H9 (cell line): Measurements from ENCODE around the gene CNTD1. TPM values are rescaled to one million over a fixed set of nuclear protein-coding genes. Genes with fewer than 3 reads are reported as not detected.

ENCODE experiments used
- DNase-seq: peaks from one replicate; pipeline ENCODE4 v3.0.0-alpha.2; 2017
- H2AFZ ChIP-seq: one replicate; pipeline ENCODE4 v1.6.1; 2013; ENCODE audit warnings: mild to moderate bottlenecking, low read length, control low read depth, moderate library complexity
- H2AK5ac ChIP-seq: 2 replicates; pipeline ENCODE4 v1.6.1; 2013; ENCODE audit warnings: low read length, control low read depth, mixed read lengths; ENCODE audit not compliant: insufficient read length
- H2BK120ac ChIP-seq: one replicate; pipeline ENCODE4 v1.6.1; 2013; ENCODE audit warnings: low read depth, mild to moderate bottlenecking, low read length, control low read depth, inconsistent platforms; ENCODE audit not compliant: poor library complexity, severe bottlenecking
- H2BK12ac ChIP-seq: 2 replicates; pipeline ENCODE4 v1.6.1; 2013; ENCODE audit warnings: low read length, control low read depth, mixed read lengths, low read depth; ENCODE audit not compliant: insufficient read length
- H2BK15ac ChIP-seq: 2 replicates; pipeline ENCODE4 v1.6.1; 2013; ENCODE audit warnings: low read depth, low read length, control low read depth
- H2BK20ac ChIP-seq: one replicate; pipeline ENCODE4 v1.6.1; 2013; ENCODE audit warnings: low read depth, mild to moderate bottlenecking, low read length, control low read depth, inconsistent platforms; ENCODE audit not compliant: poor library complexity, severe bottlenecking
- H2BK5ac ChIP-seq: 2 replicates; pipeline ENCODE4 v1.6.1; 2013; ENCODE audit warnings: low read length, control low read depth, mixed read lengths; ENCODE audit not compliant: insufficient read length
- H3K14ac ChIP-seq: 2 replicates; pipeline ENCODE4 v1.6.1; 2013; ENCODE audit warnings: low read length, control low read depth; ENCODE audit not compliant: insufficient read depth
- H3K18ac ChIP-seq: 2 replicates; pipeline ENCODE4 v1.6.1; 2013; ENCODE audit warnings: low read depth, mild to moderate bottlenecking, mixed read lengths, low read length, control low read depth; ENCODE audit not compliant: insufficient read length
- H3K23ac ChIP-seq: 2 replicates; pipeline ENCODE4 v1.6.1; 2013; ENCODE audit warnings: low read length, control low read depth, mixed read lengths, low read depth; ENCODE audit not compliant: insufficient read length
- H3K23me2 ChIP-seq: 2 replicates; pipeline ENCODE4 v1.6.1; 2013; ENCODE audit warnings: low read depth, mild to moderate bottlenecking, mixed read lengths, low read length, control low read depth; ENCODE audit not compliant: insufficient read length, poor library complexity, severe bottlenecking
- H3K27ac ChIP-seq: 2 replicates; pipeline ENCODE4 v1.5.1; 2013; ENCODE audit warnings: low read length, control low read depth, mixed read lengths, low read depth; ENCODE audit not compliant: insufficient read length
- H3K27me3 ChIP-seq: 2 replicates; pipeline ENCODE4 v1.6.1; 2013; ENCODE audit warnings: low read length, control low read depth, inconsistent platforms; ENCODE audit not compliant: insufficient read depth
- H3K4ac ChIP-seq: 2 replicates; pipeline ENCODE4 v1.6.1; 2013; ENCODE audit warnings: low read depth, mild to moderate bottlenecking, control low read depth, inconsistent platforms, low read length, moderate library complexity
- H3K4me1 ChIP-seq: 2 replicates; pipeline ENCODE4 v1.6.1; 2013; ENCODE audit warnings: low read length, control low read depth, inconsistent platforms; ENCODE audit not compliant: insufficient read depth
- H3K4me2 ChIP-seq: 2 replicates; pipeline ENCODE4 v1.6.1; 2013; ENCODE audit warnings: low read length, control low read depth, mixed read lengths; ENCODE audit not compliant: insufficient read length, insufficient read depth
- H3K56ac ChIP-seq: 2 replicates; pipeline ENCODE4 v1.6.1; 2013; ENCODE audit warnings: low read depth, mild to moderate bottlenecking, mixed read lengths, low read length, control low read depth; ENCODE audit not compliant: insufficient read length
- H3K79me1 ChIP-seq: 2 replicates; pipeline ENCODE4 v1.6.1; 2013; ENCODE audit warnings: low read depth, mild to moderate bottlenecking, moderate library complexity, low read length, control low read depth, inconsistent platforms; ENCODE audit not compliant: insufficient read depth, poor library complexity, severe bottlenecking
- H3K79me2 ChIP-seq: 2 replicates; pipeline ENCODE4 v1.6.1; 2013; ENCODE audit warnings: low read length, control low read depth, inconsistent platforms; ENCODE audit not compliant: insufficient read depth
- H3K9ac ChIP-seq: 2 replicates; pipeline ENCODE4 v1.6.1; 2013; ENCODE audit warnings: low read length, control low read depth, mixed read lengths; ENCODE audit not compliant: insufficient read length; ENCODE audit errors: extremely low read depth
- H3K9me3 ChIP-seq: one replicate; pipeline ENCODE4 v1.6.1; 2013; ENCODE audit warnings: low read depth, low read length, inconsistent platforms; ENCODE audit not compliant: control insufficient read depth
- H3T11ph ChIP-seq: one replicate; pipeline ENCODE4 v1.6.1; 2013; ENCODE audit warnings: mild to moderate bottlenecking, low read length, control low read depth, inconsistent platforms
- H4K20me1 ChIP-seq: one replicate; pipeline ENCODE4 v1.6.1; 2013; ENCODE audit not compliant: control insufficient read depth, insufficient read length, insufficient read depth
- H4K5ac ChIP-seq: 2 replicates; pipeline ENCODE4 v1.6.1; 2013; ENCODE audit warnings: low read depth, mild to moderate bottlenecking, mixed read lengths, low read length, control low read depth; ENCODE audit not compliant: insufficient read length
- H4K8ac ChIP-seq: replicated peaks from 2 replicates; pipeline ENCODE4 v1.6.1; 2013; ENCODE audit warnings: low read length, control low read depth, mixed read lengths, low read depth; ENCODE audit not compliant: insufficient read length
- H4K91ac ChIP-seq: 2 replicates; pipeline ENCODE4 v1.6.1; 2013; ENCODE audit warnings: low read depth, mild to moderate bottlenecking, moderate library complexity, mixed read lengths, low read length, control low read depth; ENCODE audit not compliant: insufficient read length
- H3K27ac Mint-ChIP-seq, 3 experiments: 2 replicates in 2 of 3; 3 replicates in 1 of 3; pipeline ENCODE4 v1.8.0; 2020 to 2021; ENCODE audit warnings: mixed read lengths in 3 of 3, mild to moderate bottlenecking in 1 of 3, moderate library complexity in 1 of 3
- H3K27me3 Mint-ChIP-seq: 2 replicates; pipeline ENCODE4 v1.8.0; 2021; ENCODE audit warnings: low read depth, mild to moderate bottlenecking, moderate library complexity, mixed read lengths
- H3K36me3 Mint-ChIP-seq, 3 experiments: 2 replicates in 2 of 3; 3 replicates in 1 of 3; pipeline ENCODE4 v1.8.0; 2020 to 2021; ENCODE audit warnings: low read depth in 3 of 3, mixed read lengths in 3 of 3; ENCODE audit not compliant: insufficient read depth in 1 of 3
- H3K4me1 Mint-ChIP-seq, 2 experiments: 2 replicates each; pipeline ENCODE4 v1.8.0; 2020; ENCODE audit warnings: mixed read lengths in 2 of 2
- H3K4me3 Mint-ChIP-seq, 2 experiments: 2 replicates in 1 of 2; 3 replicates in 1 of 2; pipeline ENCODE4 v1.8.0; 2020 to 2021; ENCODE audit warnings: mild to moderate bottlenecking in 2 of 2, mixed read lengths in 2 of 2, moderate library complexity in 1 of 2
- H3K9me3 Mint-ChIP-seq, 2 experiments: 2 replicates in 1 of 2; 3 replicates in 1 of 2; pipeline ENCODE4 v1.8.0; 2020; ENCODE audit warnings: mild to moderate bottlenecking in 2 of 2, mixed read lengths in 2 of 2, moderate library complexity in 1 of 2
- WGBS: extraction: QIAGEN DNeasy Blood & Tissue Kit; methylation state at CpG from one replicate; pipeline ENCODE4 v1.1.7; 2013; ENCODE audit warnings: missing lambda C conversion rate, low lambda C conversion rate, mixed read lengths; ENCODE audit not compliant: insufficient read length; ENCODE audit errors: extremely low coverage; 5-methylcytosine and 5-hydroxymethylcytosine counted together
- total RNA-seq: library from RNA; stranded (reverse); gene quantifications from 2 replicates; pipeline ENCODE4 v1.2.1, GENCODE V29; 2021
- TF ChIP-seq, protein P1 (sequence below): fragments of 200-600 bp; sonication (generic); conservative IDR thresholded peaks from 3 replicates; pipeline ENCODE4 v1.8.0; 2021; ENCODE audit warnings: antibody characterized with exemption, mild to moderate bottlenecking

Gene CNTD1
- total RNA-seq, 1 experiment from 2014 or later: not detected

DNA sequence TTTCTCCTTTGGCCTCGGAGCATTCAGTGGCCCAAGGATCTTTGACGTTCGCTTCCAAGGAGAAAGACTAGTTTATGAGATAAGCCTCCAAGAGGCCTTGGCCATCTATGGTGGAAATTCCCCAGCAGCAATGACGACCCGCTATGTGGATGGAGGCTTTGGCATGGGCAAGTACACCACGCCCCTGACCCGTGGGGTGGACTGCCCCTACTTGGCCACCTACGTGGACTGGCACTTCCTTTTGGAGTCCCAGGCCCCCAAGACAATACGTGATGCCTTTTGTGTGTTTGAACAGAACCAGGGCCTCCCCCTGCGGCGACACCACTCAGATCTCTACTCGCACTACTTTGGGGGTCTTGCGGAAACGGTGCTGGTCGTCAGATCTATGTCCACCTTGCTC lies 53.7 kb downstream of the CNTD1 start:
- Histone ChIP-seq H2AFZ (no peak overlapping the region), H2BK5ac (no peak overlapping the region), H3K23me2 (no peaks in the 10 kb centered on the region), H3K9me3 (no peaks in the 10 kb centered on the region), H2AK5ac (no peak overlapping the region), H4K91ac (no peak overlapping the region), H3K27me3 (no peaks in the 10 kb centered on the region), H3K79me1 (no peaks in the 10 kb centered on the region), H2BK15ac (no peak overlapping the region), H3K14ac (no peak overlapping the region), H3K79me2 (no peaks in the 10 kb centered on the region), H3K4me2 (no peak overlapping the region), H3K18ac (no peak overlapping the region), H4K8ac (no peak overlapping the region), H3K9ac (no peak overlapping the region), H4K5ac (no peak overlapping the region), H3K4ac (no peak overlapping the region), H2BK120ac (no peak overlapping the region), H3K56ac (no peak overlapping the region), H4K20me1 (no peaks in the 10 kb centered on the region), H3K27ac (no peak overlapping the region), H2BK12ac (no peak overlapping the region), H3K23ac (no peak overlapping the region), H2BK20ac (no peak overlapping the region), H3K4me1 (no peaks in the 10 kb centered on the region), H3T11ph (no peak overlapping the region)
- Mint-ChIP-seq H3K27ac (no peak overlapping the region), H3K27me3 (no peaks in the 10 kb centered on the region), H3K4me1 (peaks cover 4 to 8% of the 10 kb centered on the region in 2 experiments; a peak in 2 of 4 replicates), H3K36me3 (no peaks in the 10 kb centered on the region; a peak in 1 of 7 replicates), H3K4me3 (no peak overlapping the region), H3K9me3 (no peaks in the 10 kb centered on the region; a peak in 1 of 5 replicates)
- no CpG with 5 or more reads among the region's 15 CpGs for WGBS
- TF ChIP-seq, protein P1, sequence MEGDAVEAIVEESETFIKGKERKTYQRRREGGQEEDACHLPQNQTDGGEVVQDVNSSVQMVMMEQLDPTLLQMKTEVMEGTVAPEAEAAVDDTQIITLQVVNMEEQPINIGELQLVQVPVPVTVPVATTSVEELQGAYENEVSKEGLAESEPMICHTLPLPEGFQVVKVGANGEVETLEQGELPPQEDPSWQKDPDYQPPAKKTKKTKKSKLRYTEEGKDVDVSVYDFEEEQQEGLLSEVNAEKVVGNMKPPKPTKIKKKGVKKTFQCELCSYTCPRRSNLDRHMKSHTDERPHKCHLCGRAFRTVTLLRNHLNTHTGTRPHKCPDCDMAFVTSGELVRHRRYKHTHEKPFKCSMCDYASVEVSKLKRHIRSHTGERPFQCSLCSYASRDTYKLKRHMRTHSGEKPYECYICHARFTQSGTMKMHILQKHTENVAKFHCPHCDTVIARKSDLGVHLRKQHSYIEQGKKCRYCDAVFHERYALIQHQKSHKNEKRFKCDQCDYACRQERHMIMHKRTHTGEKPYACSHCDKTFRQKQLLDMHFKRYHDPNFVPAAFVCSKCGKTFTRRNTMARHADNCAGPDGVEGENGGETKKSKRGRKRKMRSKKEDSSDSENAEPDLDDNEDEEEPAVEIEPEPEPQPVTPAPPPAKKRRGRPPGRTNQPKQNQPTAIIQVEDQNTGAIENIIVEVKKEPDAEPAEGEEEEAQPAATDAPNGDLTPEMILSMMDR: no peak
- no peak for DNase-seq
